OCI-M1 (cell line): Measurements from ENCODE around the gene UBE2V1.

Experiments
- DNase-seq: peaks from one replicate; lab custom pipeline; 2025; lab: John Stamatoyannopoulos, UW

The UBE2V1 gene

GRCh38 chr20:50043573-50044352, 69.2 kb downstream of the UBE2V1 start:
- no peak for DNase-seq

GRCh38 chr20:50042370-50043313, 70.3 kb downstream of the UBE2V1 start:
- no peak for DNase-seq

- DNase-seq: no peak
Measured at GRCh38 chr20:50041246-50041873, 71.6 kb downstream of the UBE2V1 start.

GRCh38 chr20:50040432-50041245, 72.3 kb downstream of the UBE2V1 start:
- no peak for DNase-seq

GRCh38 chr20:50039706-50040431, 73.1 kb downstream of the UBE2V1 start:
- DNase-seq: no peak

- no peak for DNase-seq
Measured at GRCh38 chr20:50038574-50038991, 74.4 kb downstream of the UBE2V1 start.

- no peak for DNase-seq
Measured at GRCh38 chr20:50038169-50038568, 74.8 kb downstream of the UBE2V1 start.

GRCh38 chr20:50037575-50037974, 75.4 kb downstream of the UBE2V1 start:
- no peak for DNase-seq

GRCh38 chr20:50037123-50037522, 75.8 kb downstream of the UBE2V1 start:
- DNase-seq: no peak

- DNase-seq: no peak
Measured at GRCh38 chr20:50036703-50037102, 76.2 kb downstream of the UBE2V1 start.

GRCh38 chr20:50034567-50035180, 78.3 kb downstream of the UBE2V1 start:
- no peak for DNase-seq

- DNase-seq: no peak
Measured at GRCh38 chr20:50032955-50033666, 79.8 kb downstream of the UBE2V1 start.
